GM06990 (cell line): Measurements from ENCODE around the gene ZDHHC3.

Source experiments
- DNase-seq: peaks from one replicate; pipeline ENCODE4 v3.0.0-alpha.2; 2011; ENCODE audit not compliant: insufficient read length; ENCODE audit errors: extremely low read depth
- H3K27me3 ChIP-seq: replicated peaks from 2 replicates; pipeline ENCODE4 v1.6.0; 2011; ENCODE audit warnings: low read length; ENCODE audit not compliant: control insufficient read depth, insufficient read depth
- H3K36me3 ChIP-seq: 2 replicates; pipeline ENCODE4 v1.5.1; 2011; ENCODE audit warnings: low read length; ENCODE audit not compliant: control insufficient read depth, insufficient read depth
- H3K4me3 ChIP-seq: replicated peaks from 2 replicates; pipeline ENCODE4 v1.5.1; 2011; ENCODE audit warnings: low read depth, mild to moderate bottlenecking, control low read depth, low read length
- TF ChIP-seq, protein P1 (sequence below): IDR thresholded peaks from 2 replicates; pipeline ENCODE4 v1.5.1; 2011; ENCODE audit warnings: low read length, control low read depth, mild to moderate bottlenecking, inconsistent platforms; ENCODE audit not compliant: insufficient read depth, poor library complexity, severe bottlenecking

The ZDHHC3 gene

DNA sequence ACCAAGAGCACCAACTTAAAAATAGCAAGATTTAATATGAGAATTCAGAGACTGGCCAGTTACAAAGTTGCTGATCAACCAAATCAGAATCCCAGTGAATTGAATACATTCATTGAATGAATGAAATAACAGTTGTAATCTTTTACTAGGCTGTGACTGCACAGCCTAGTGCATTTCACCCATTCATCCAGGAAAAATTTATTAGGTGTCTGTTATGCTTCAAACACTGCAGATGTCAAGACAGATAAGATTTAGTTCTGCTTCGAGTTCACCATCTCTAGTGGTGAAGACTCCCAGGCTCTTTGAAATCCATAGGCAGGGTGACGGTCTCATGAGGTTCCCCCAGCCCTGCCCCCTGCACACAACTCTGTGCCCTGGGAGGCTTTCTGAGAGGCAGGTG, 72.7 kb downstream of the ZDHHC3 start:
- DNase-seq: no peak
- TF ChIP-seq, protein P1, sequence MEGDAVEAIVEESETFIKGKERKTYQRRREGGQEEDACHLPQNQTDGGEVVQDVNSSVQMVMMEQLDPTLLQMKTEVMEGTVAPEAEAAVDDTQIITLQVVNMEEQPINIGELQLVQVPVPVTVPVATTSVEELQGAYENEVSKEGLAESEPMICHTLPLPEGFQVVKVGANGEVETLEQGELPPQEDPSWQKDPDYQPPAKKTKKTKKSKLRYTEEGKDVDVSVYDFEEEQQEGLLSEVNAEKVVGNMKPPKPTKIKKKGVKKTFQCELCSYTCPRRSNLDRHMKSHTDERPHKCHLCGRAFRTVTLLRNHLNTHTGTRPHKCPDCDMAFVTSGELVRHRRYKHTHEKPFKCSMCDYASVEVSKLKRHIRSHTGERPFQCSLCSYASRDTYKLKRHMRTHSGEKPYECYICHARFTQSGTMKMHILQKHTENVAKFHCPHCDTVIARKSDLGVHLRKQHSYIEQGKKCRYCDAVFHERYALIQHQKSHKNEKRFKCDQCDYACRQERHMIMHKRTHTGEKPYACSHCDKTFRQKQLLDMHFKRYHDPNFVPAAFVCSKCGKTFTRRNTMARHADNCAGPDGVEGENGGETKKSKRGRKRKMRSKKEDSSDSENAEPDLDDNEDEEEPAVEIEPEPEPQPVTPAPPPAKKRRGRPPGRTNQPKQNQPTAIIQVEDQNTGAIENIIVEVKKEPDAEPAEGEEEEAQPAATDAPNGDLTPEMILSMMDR: no peak
- Histone ChIP-seq H3K27me3 (no peaks in the 10 kb centered on the region), H3K4me3 (no peak overlapping the region), H3K36me3 (no peaks in the 10 kb centered on the region)

DNA sequence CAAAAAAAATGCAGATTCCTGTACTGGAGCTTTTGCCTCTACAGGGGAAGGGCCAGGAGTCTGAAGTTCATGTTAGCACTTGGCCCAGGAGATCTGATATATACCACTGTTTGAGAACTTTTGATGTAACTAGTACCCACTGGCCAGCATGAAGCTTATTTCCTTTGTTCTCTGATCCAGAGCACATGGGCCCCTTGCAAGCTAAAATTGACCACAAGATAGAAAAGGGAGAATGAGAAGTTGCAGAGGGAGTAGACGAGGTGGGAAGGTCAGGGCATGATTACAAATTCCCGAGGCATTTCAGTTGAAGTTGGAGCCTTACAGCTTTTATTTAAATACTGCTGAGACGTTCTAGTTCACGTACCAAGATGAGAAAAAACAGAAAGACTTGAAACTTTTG, 73.3 kb downstream of the ZDHHC3 start:
- Histone ChIP-seq H3K27me3 (no peaks in the 10 kb centered on the region), H3K4me3 (no peak overlapping the region), H3K36me3 (no peaks in the 10 kb centered on the region)
- TF ChIP-seq, protein P1: no peak
- DNase-seq: no peak

DNA sequence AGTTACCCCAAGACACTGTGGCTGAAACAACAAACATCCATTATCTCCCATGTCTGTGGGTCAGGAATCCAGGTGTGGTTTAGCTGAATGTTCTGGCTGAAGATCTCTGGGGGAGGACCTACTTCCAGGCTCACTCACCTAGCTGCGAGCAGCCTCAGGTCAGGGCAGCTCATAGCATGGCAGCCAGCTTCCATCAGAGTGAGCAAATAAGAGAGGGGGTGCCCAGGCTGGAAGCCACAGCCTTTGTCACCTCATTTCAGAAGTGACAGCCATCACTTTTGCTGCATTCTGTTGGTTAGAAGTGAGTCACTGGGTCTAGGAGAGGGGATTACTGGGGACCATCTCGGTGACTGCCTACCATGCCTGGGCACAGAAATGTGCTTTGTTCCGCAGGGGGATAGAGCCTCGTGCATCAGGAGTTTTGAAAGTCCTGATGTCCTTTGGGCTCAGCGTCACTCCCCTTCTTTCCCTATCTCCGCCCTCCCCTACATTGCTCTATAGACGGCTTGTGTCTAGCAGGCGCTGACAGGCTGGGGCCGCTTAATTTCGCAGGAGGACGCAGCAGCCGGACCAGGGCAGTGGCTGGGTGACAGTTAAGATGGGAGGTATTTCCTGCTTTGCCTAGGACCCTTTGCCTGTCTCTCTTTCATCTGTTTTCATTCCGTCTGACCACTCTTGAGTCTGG, 76.1 kb downstream of the ZDHHC3 start:
- H3K4me3 ChIP-seq: no peak overlapping the region
- H3K27me3 ChIP-seq: no peaks in the 10 kb centered on the region
- no peaks in the 10 kb centered on the region for H3K36me3 ChIP-seq
- DNase-seq: no peak
- TF ChIP-seq, protein P1: no peak

DNA sequence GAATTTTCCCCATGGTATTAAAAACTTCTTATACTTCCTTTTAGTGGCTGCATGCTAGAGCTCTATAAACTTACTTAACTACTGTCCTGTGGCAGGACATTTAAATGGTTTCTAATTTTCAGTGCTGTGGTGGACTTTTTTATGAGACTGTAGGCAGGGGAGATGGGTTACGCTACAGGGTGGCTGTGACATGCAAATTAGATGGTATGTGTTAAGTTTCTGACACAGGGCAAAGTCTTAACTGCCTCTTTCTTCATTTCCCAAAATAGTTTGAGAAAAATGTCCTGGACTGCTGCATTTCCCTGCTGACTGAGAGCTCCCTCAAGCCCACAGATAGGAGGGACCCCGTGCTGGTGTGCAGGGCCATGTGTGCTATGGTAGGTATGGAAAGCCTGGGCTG, 79.5 kb downstream of the ZDHHC3 start:
- TF ChIP-seq, protein P1: no peak
- Histone ChIP-seq H3K36me3 (no peaks in the 10 kb centered on the region), H3K27me3 (no peaks in the 10 kb centered on the region), H3K4me3 (no peak overlapping the region)
- DNase-seq: no peak

DNA sequence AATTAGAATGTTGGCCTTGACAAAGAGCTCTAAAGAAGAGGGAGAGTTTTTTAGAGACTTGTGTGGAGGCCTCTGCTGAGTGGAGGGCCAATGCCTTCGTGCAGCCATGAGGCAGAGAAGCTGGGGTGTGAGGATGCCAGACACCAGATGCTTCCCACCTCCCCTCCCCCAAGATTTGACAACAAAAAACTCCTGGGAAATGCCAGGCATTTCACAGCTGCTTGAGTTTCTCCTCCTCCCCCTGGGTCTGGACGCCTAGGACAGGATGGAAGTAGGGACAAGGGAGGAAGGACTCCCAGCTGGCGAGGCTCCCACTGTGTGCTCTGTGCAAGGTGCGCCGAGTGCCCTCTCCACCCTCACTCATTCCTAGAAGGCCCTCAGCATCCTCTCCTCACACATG, 81.5 kb downstream of the ZDHHC3 start:
- Histone ChIP-seq H3K36me3 (no peaks in the 10 kb centered on the region), H3K4me3 (no peak overlapping the region), H3K27me3 (no peaks in the 10 kb centered on the region)
- TF ChIP-seq, protein P1: no peak
- DNase-seq: no peak

DNA sequence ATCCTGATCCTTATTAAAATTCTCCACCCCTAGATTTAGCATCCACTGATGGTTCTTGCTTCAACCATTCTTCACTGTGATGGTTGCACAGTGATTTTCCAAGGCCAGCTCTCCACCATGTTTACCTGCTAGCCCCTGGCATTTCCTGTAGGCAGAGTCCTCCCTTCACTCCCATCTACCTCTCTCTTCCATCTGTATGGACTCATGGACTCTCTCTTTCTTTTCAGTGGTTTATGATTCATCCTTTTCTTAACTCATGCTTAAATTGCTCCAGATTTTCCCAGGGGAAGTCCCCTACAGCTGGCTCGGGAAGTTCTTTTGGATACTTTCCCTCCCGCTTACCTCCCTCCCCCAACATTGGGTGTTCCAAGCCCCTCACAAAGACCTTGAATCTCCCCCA, 82.9 kb downstream of the ZDHHC3 start:
- Histone ChIP-seq H3K4me3 (no peak overlapping the region), H3K36me3 (no peaks in the 10 kb centered on the region), H3K27me3 (no peaks in the 10 kb centered on the region)
- DNase-seq: no peak
- TF ChIP-seq, protein P1: no peak
